Measurements from ENCODE around the gene ZC3HAV1. TPM values are rescaled to one million over a fixed set of nuclear protein-coding genes. Genes with fewer than 3 reads are reported as not detected.

ZC3HAV1 gene
- total RNA-seq, 1 donor from 2014 or later = 6.8 TPM

Other genes starting within 250 kb of the ZC3HAV1 start
- gene KIAA1549, start 128.3 kb downstream of the ZC3HAV1 start, total RNA-seq = 1.4 TPM
- 3.2 TPM for gene ZC3HAV1L, start 73.7 kb downstream of the ZC3HAV1 start, total RNA-seq
- gene UBN2, start 121.5 kb upstream of the ZC3HAV1 start, total RNA-seq = 20.2 TPM
- gene FMC1, start 231.6 kb upstream of the ZC3HAV1 start, total RNA-seq = 29.4 TPM

All from cardiac septum (tissue), 1 donor.